HK-2 (cell line): ENCODE results near the gene IL20.

ENCODE experiments used
- DNase-seq: peaks from one replicate; pipeline ENCODE4 v3.0.0-alpha.2; 2018; ENCODE audit not compliant: unreplicated experiment

The IL20 gene

GRCh38 chr1:206878456-206878855, 13.0 kb downstream of the IL20 start:
- DNase-seq: no peak

GRCh38 chr1:206880314-206880713, 14.9 kb downstream of the IL20 start:
- DNase-seq: no peak

- DNase-seq: no peak
Observed at GRCh38 chr1:206882555-206882954, 17.1 kb downstream of the IL20 start.

GRCh38 chr1:206883160-206883559, 17.7 kb downstream of the IL20 start:
- no peak for DNase-seq

- no peak for DNase-seq
Observed at GRCh38 chr1:206883876-206884275, 18.5 kb downstream of the IL20 start.

GRCh38 chr1:206885341-206886060, 20.1 kb downstream of the IL20 start:
- DNase-seq: no peak

- DNase-seq: no peak
Observed at GRCh38 chr1:206886831-206887230, 21.4 kb downstream of the IL20 start.

GRCh38 chr1:206887701-206888100, 22.3 kb downstream of the IL20 start:
- no peak for DNase-seq

- no peak for DNase-seq
Observed at GRCh38 chr1:206890125-206891060, 25.0 kb downstream of the IL20 start.

- no peak for DNase-seq
Observed at GRCh38 chr1:206891412-206891811, 26.0 kb downstream of the IL20 start.

GRCh38 chr1:206892351-206892984, 27.0 kb downstream of the IL20 start:
- no peak for DNase-seq

- DNase-seq: no peak
Observed at GRCh38 chr1:206893380-206893779, 28.0 kb downstream of the IL20 start.

GRCh38 chr1:206895325-206895724, 29.9 kb downstream of the IL20 start:
- no peak for DNase-seq

GRCh38 chr1:206895837-206896242, 30.4 kb downstream of the IL20 start:
- no peak for DNase-seq

- DNase-seq: no peak
Observed at GRCh38 chr1:206896261-206896660, 30.8 kb downstream of the IL20 start.

GRCh38 chr1:206897175-206897574, 31.8 kb downstream of the IL20 start, which contains the start of gene IL24:
Gene IL24, plus strand, starts transcription at chr1:206897443. Its CDS starts 390 bp downstream, at chr1:206897833.
- no peak for DNase-seq

- DNase-seq: peak; percentile 25
Observed at GRCh38 chr1:206898089-206898914, 32.9 kb downstream of the IL20 start.

- no peak for DNase-seq
Observed at GRCh38 chr1:206898915-206899431, 33.5 kb downstream of the IL20 start.

- DNase-seq: no peak
Observed at GRCh38 chr1:206899717-206900116, 34.3 kb downstream of the IL20 start.

GRCh38 chr1:206900149-206900548, 34.7 kb downstream of the IL20 start:
- no peak for DNase-seq

- no peak for DNase-seq
Observed at GRCh38 chr1:206901944-206902343, 36.5 kb downstream of the IL20 start.
